Stimulated activated CD8-positive, alpha-beta memory T cell treated with anti-CD3 and anti-CD28 coated beads, Interleukin-7, amount 100 ng/mL, for 48 hours (primary cell): ENCODE data around the gene WNT16.

Source experiments
- DNase-seq, 2 donors: peaks; one replicate each; pipeline ENCODE4 v3.0.0-alpha.2; 2020; ENCODE audit warnings: low read depth in 1 of 2; ENCODE audit errors: extremely low read depth in 1 of 2

The WNT16 gene

GRCh38 chr7:121390109-121390508 is 61.3 kb downstream of the WNT16 start:
- DNase-seq, result no peak

GRCh38 chr7:121390617-121391016 is 61.8 kb downstream of the WNT16 start:
- DNase-seq, result no peak
